ENCODE measurements around the gene ERN1. TPM values are rescaled to one million over a fixed set of nuclear protein-coding genes. Genes with fewer than 3 reads are reported as not detected.
A peak's percentile ranks its signal among the peaks of the same experiment; 100 is the strongest.

Gene ERN1
- total and polyA plus RNA-seq, 2 donors from 2014 or later = 2.8 to 37.0 TPM

DNA sequence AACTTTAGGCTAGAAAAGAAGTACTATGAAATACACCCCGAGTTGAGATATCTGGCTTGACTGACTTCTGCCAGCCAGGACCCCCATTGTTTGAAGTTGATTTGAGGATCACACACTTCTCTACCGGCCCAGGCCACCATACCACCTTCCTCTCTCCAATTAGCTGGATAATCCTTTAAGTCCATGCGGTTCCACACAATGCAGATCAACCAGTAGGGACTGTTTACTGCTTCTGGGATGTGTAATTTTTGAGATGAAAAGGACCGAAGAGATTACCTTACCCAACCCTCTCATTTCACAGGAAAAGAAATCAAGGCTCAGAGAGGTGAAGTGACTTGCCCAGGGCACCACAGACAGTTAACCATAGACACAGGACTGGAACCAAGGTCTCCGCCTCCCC is 20.5 kb downstream of the ERN1 start:
- TF ChIP-seq, protein P1, sequence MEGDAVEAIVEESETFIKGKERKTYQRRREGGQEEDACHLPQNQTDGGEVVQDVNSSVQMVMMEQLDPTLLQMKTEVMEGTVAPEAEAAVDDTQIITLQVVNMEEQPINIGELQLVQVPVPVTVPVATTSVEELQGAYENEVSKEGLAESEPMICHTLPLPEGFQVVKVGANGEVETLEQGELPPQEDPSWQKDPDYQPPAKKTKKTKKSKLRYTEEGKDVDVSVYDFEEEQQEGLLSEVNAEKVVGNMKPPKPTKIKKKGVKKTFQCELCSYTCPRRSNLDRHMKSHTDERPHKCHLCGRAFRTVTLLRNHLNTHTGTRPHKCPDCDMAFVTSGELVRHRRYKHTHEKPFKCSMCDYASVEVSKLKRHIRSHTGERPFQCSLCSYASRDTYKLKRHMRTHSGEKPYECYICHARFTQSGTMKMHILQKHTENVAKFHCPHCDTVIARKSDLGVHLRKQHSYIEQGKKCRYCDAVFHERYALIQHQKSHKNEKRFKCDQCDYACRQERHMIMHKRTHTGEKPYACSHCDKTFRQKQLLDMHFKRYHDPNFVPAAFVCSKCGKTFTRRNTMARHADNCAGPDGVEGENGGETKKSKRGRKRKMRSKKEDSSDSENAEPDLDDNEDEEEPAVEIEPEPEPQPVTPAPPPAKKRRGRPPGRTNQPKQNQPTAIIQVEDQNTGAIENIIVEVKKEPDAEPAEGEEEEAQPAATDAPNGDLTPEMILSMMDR (IDR thresholded peaks at IDR 0.05; ENCODE audit: borderline replicate concordance, extremely low read depth, insufficient read depth) = no peak
- peaks cover 0 to 15% (median 5%) of the 10 kb centered on the region in 3 donors for H3K4me1 ChIP-seq (ENCODE audit: control insufficient read depth in 2 of 3, insufficient read depth in 2 of 3, low read depth in 1 of 3, low read length in 3 of 3)
- no peaks in the 10 kb centered on the region for H3K36me3 ChIP-seq (ENCODE audit: control insufficient read depth in 2 of 3, insufficient read depth in 3 of 3, low read length in 3 of 3)
- intact Hi-C loops (cut with DNase I) = no loop called here
- no peak overlapping the region for H3K27ac ChIP-seq (ENCODE audit: low read depth in 2 of 2, low read length in 2 of 2)
- no peaks in the 10 kb centered on the region for H3K9me3 ChIP-seq (ENCODE audit: control insufficient read depth in 2 of 3, insufficient read depth in 1 of 3, low read length in 3 of 3)
- no peaks in the 10 kb centered on the region for H3K27me3 ChIP-seq (ENCODE audit: control insufficient read depth, insufficient read depth, low read length)
- no peak for FAIRE-seq
- no peak overlapping the region for H3K9ac ChIP-seq (ENCODE audit: low read length in 3 of 3)
- no peak overlapping the region for H3K4me3 ChIP-seq (ENCODE audit: low read length in 3 of 3)
- DNase-seq = no peak

DNA sequence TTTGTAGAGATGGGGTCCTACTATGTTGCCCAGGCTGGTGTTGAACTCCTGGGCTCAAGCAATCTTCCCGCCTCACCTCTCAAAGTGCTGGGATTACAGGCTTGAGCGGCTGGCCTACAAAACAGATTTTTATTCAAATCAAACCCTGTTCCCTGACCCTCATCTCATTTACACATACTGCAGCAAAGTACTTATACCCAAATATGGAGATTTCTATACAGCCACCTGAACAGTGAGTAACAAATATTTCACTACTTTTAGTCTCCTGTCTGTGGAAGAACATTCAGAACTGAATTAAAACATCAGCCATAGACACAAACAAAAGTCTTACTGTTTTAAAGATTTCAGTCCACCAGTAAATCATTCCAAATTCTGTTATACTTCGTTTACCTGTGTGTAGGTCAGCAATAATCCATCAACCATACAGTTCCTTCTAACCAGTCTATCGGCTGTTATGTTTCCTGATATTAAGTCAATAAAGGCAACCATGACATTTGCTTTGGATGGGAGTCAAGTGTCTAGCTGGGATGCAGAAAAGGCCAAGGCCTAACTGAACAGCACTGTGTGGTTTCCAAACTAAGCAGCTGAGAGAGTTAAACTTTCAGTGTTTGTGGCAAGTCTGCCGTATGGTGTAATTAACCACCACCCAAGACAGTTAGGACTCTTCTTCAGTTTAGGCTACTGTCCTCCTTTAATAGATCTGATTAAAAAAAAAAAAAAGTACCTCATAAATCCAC is 22.3 kb downstream of the ERN1 start:
- no peaks in the 10 kb centered on the region for H3K27me3 ChIP-seq (ENCODE audit: control insufficient read depth, insufficient read depth, low read length)
- H3K4me1 ChIP-seq (ENCODE audit: control insufficient read depth in 2 of 3, insufficient read depth in 2 of 3, low read depth in 1 of 3, low read length in 3 of 3) = peaks cover 0 to 15% (median 5%) of the 10 kb centered on the region in 3 donors
- H3K36me3 ChIP-seq (ENCODE audit: control insufficient read depth in 2 of 3, insufficient read depth in 3 of 3, low read length in 3 of 3) = no peaks in the 10 kb centered on the region
- intact Hi-C loops (cut with DNase I) = no loop called here
- H3K9me3 ChIP-seq (ENCODE audit: control insufficient read depth in 2 of 3, insufficient read depth in 1 of 3, low read length in 3 of 3) = no peaks in the 10 kb centered on the region
- H3K4me3 ChIP-seq (ENCODE audit: low read length in 3 of 3) = no peak overlapping the region
- DNase-seq (no peak), FAIRE-seq (no peak)
- no peak overlapping the region for H3K9ac ChIP-seq (ENCODE audit: low read length in 3 of 3)
- peak overlapping the region in 1 of 2 donors; percentile 6 for H3K27ac ChIP-seq (ENCODE audit: low read depth in 2 of 2, low read length in 2 of 2)
- TF ChIP-seq, protein P1 (IDR thresholded peaks at IDR 0.05; ENCODE audit: borderline replicate concordance, extremely low read depth, insufficient read depth) = no peak

DNA sequence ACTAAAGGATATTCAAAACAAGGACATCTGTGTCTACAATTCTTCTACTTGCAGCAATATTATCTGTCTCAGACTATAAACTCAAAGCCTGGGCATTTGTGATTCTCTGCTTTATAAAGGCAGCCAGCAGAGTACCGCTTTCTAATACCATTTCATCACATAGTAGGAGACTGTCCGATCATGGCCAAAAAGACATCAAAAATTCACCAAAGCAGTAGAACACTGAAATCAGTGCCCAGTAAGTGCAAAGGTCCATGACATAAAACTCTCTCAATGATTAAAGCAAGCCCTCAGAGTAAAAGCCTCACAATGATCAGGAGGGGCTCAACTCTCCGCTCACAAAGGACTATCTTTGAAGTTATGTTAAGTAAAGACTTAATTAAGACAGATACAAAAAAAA is 23.0 kb downstream of the ERN1 start:
- Histone ChIP-seq H3K4me3 (ENCODE audit: low read length in 3 of 3) (peak overlapping the region in 1 of 3 donors; percentile 26), H3K9ac (ENCODE audit: low read length in 3 of 3) (peak overlapping the region in 1 of 3 donors; percentile 14), H3K27ac (ENCODE audit: low read depth in 2 of 2, low read length in 2 of 2) (peak overlapping the region in 1 of 2 donors; percentile 51), H3K27me3 (ENCODE audit: control insufficient read depth, insufficient read depth, low read length) (no peaks in the 10 kb centered on the region), H3K9me3 (ENCODE audit: control insufficient read depth in 2 of 3, insufficient read depth in 1 of 3, low read length in 3 of 3) (no peaks in the 10 kb centered on the region), H3K36me3 (ENCODE audit: control insufficient read depth in 2 of 3, insufficient read depth in 3 of 3, low read length in 3 of 3) (no peaks in the 10 kb centered on the region), H3K4me1 (ENCODE audit: control insufficient read depth in 2 of 3, insufficient read depth in 2 of 3, low read depth in 1 of 3, low read length in 3 of 3) (peaks cover 0 to 15% (median 5%) of the 10 kb centered on the region in 3 donors)
- TF ChIP-seq, protein P1 (IDR thresholded peaks at IDR 0.05; ENCODE audit: borderline replicate concordance, extremely low read depth, insufficient read depth) = no peak
- intact Hi-C loops (cut with DNase I) = no loop called here
- no peak for FAIRE-seq
- DNase-seq = no peak
